B cell (primary cell): ENCODE results near the gene SYT4. TPM values are rescaled to one million over a fixed set of nuclear protein-coding genes. Genes with fewer than 3 reads are reported as not detected.

ENCODE experiments used
- ATAC-seq: fragments of 200-7000 bp; cut with Tn5 transposase; one replicate; pipeline ENCODE4 v1.10.0; 2021; ENCODE audit warnings: low read depth, mild to moderate bottlenecking, moderate number of reproducible peaks, moderate library complexity
- CTCF ChIA-PET: fragments of 350-600 bp; sonication (Branson Sonifier 250); formaldehyde crosslinking; loops from one replicate; lab custom pipeline; 2021; ENCODE audit warnings: antibody characterized with exemption, inconsistent platforms; lab: Charles Lee
- POLR2A ChIA-PET: fragments of 350-600 bp; sonication (Branson Sonifier 250); formaldehyde crosslinking; loops from one replicate; lab custom pipeline; 2021; ENCODE audit warnings: antibody characterized with exemption; lab: Charles Lee
- DNase-seq: peaks from one replicate; pipeline ENCODE4 v3.0.0; 2013
- H2AFZ ChIP-seq: 2 replicates; pipeline ENCODE4 v1.6.1; 2012; ENCODE audit warnings: mild to moderate bottlenecking, low read depth, low read length; ENCODE audit not compliant: insufficient read depth, poor library complexity, severe bottlenecking
- H3K27ac ChIP-seq, 2 donors: 1 replicate in 1 of 2; 2 replicates in 1 of 2; pipeline ENCODE4 v1.5.1; 2012 to 2013; ENCODE audit warnings: low read length in 2 of 2, mild to moderate bottlenecking in 2 of 2, moderate library complexity in 1 of 2
- H3K27me3 ChIP-seq, 4 experiments: fragments of 200-600 bp in 1 of 4; sonication (generic) in 1 of 4; replicated peaks in 1 of 4; 1 replicate in 2 of 4; 2 replicates in 2 of 4; pipeline versions ENCODE4 v1.6.1 to v1.7.0; 2013 to 2016; ENCODE audit warnings: low read length in 3 of 4, mild to moderate bottlenecking in 2 of 4, mixed read lengths in 1 of 4, moderate library complexity in 1 of 4; ENCODE audit not compliant: insufficient read depth in 4 of 4, control insufficient read depth in 3 of 4; ENCODE audit errors: control extremely low read depth in 1 of 4
- H3K36me3 ChIP-seq, 2 experiments: replicated peaks in 1 of 2; 1 replicate in 1 of 2; 2 replicates in 1 of 2; pipeline versions ENCODE4 v1.6.1 to v1.7.1; 2013; ENCODE audit warnings: low read length in 1 of 2; ENCODE audit not compliant: insufficient read depth in 2 of 2, control insufficient read depth in 1 of 2; ENCODE audit errors: control extremely low read depth in 1 of 2, extremely low read depth in 1 of 2
- H3K4me1 ChIP-seq, 2 donors: fragments of 200-600 bp in 1 of 2; sonication (generic) in 1 of 2; 1 replicate in 1 of 2; 2 replicates in 1 of 2; pipeline versions ENCODE4 v1.5.1 to v1.6.1; 2013 to 2017; ENCODE audit warnings: low read length in 2 of 2; ENCODE audit not compliant: control insufficient read depth in 2 of 2, insufficient read depth in 2 of 2
- H3K4me2 ChIP-seq: replicated peaks from 2 replicates; pipeline ENCODE3; 2012; ENCODE audit warnings: mild to moderate bottlenecking, low read depth, low read length; ENCODE audit not compliant: poor library complexity, severe bottlenecking
- H3K4me3 ChIP-seq, 5 experiments: fragments of 200-600 bp in 1 of 5; sonication (generic) in 1 of 5; 1 replicate in 3 of 5; 2 replicates in 2 of 5; pipeline versions ENCODE4 v1.5.1 to v1.7.0; 2011 to 2016; ENCODE audit warnings: low read length in 4 of 5, mild to moderate bottlenecking in 4 of 5, low read depth in 2 of 5, control low read depth in 1 of 5, moderate library complexity in 1 of 5; ENCODE audit not compliant: insufficient read depth in 1 of 5; ENCODE audit errors: control extremely low read depth in 1 of 5, extremely low read depth in 1 of 5
- H3K79me2 ChIP-seq: fragments of 200-600 bp; sonication (generic); one replicate; pipeline ENCODE4 v1.6.0; 2016; ENCODE audit warnings: low read length; ENCODE audit not compliant: control insufficient read depth, insufficient read depth
- H3K9ac ChIP-seq: fragments of 200-600 bp; sonication (generic); 2 replicates; pipeline ENCODE4 v1.6.1; 2017; ENCODE audit warnings: mild to moderate bottlenecking, low read length, moderate library complexity
- H3K9me3 ChIP-seq, 3 donors: one replicate each; pipeline versions ENCODE4 v1.6.1 to v1.7.1; 2013; ENCODE audit warnings: low read length in 2 of 3; ENCODE audit not compliant: control insufficient read depth in 2 of 3, insufficient read depth in 1 of 3; ENCODE audit errors: control extremely low read depth in 1 of 3
- H4K20me1 ChIP-seq: 2 replicates; pipeline ENCODE4 v1.6.0; 2012; ENCODE audit warnings: mild to moderate bottlenecking, low read length; ENCODE audit not compliant: insufficient read depth, control insufficient read depth, poor library complexity, severe bottlenecking
- H3K27ac Mint-ChIP-seq: one replicate; pipeline ENCODE4 v1.8.0; 2021; ENCODE audit warnings: mixed read lengths
- H3K27me3 Mint-ChIP-seq: one replicate; pipeline ENCODE4 v1.8.0; 2021; ENCODE audit warnings: mixed read lengths
- H3K4me1 Mint-ChIP-seq: one replicate; pipeline ENCODE4 v1.8.0; 2021; ENCODE audit warnings: mixed read lengths
- H3K4me3 Mint-ChIP-seq: one replicate; pipeline ENCODE4 v1.8.0; 2021; ENCODE audit warnings: mixed read lengths
- H3K9me3 Mint-ChIP-seq: one replicate; pipeline ENCODE4 v1.8.0; 2022; ENCODE audit warnings: mixed read lengths; ENCODE audit not compliant: insufficient read depth
- CTCF ChIP-seq: fragments of 200-600 bp; IDR thresholded peaks from one replicate; pipeline ENCODE4 v1.8.0; 2022; ENCODE audit warnings: antibody characterized with exemption, mild to moderate bottlenecking
- EZH2 ChIP-seq: IDR thresholded peaks from 2 replicates; pipeline ENCODE4 v1.6.1; 2012; ENCODE audit warnings: borderline replicate concordance, low read depth, mild to moderate bottlenecking, moderate library complexity, low read length; ENCODE audit not compliant: insufficient read depth, poor library complexity, severe bottlenecking
- WGBS: methylation state at CpG from one replicate; pipeline ENCODE4 v1.1.5; 2013; ENCODE audit warnings: missing lambda C conversion rate; ENCODE audit not compliant: insufficient coverage; 5-methylcytosine and 5-hydroxymethylcytosine counted together
- intact Hi-C: fragments of 100-400 bp; cut with micrococcal nuclease; formaldehyde crosslinking; loops from one replicate; pipeline ENCODE4 v1.10.0; 2022
- polyA plus RNA-seq: library from polyadenylated mRNA; depleted of rRNA; stranded (reverse); fragments of >200 nt; gene quantifications from 2 replicates; pipeline ENCODE4 v1.2.3, GENCODE V29; 2012
- total RNA-seq, 2 donors: library from RNA; stranded (reverse); fragments of 120-200 nt in 1 of 2; gene quantifications; 1 replicate in 1 of 2; 2 replicates in 1 of 2; pipeline versions ENCODE4 v1.2.3 to v1.2.4, GENCODE V29; 2013 to 2022

Gene SYT4
- total and polyA plus RNA-seq, 2 donors (not counting 1 experiment from before 2014, with no cell fraction given): not detected

- no peaks in the 10 kb centered on the region for H3K27me3 Mint-ChIP-seq
- intact Hi-C loops: no loop called here
- no peak overlapping the region for H3K4me3 Mint-ChIP-seq
Measured at GRCh38 chr18:43222501-43222900, 54.8 kb downstream of the SYT4 start.

GRCh38 chr18:43220691-43221090 lies 56.6 kb downstream of the SYT4 start:
- Histone ChIP-seq H3K9me3 (no peaks in the 10 kb centered on the region), H3K27me3 (no peaks in the 10 kb centered on the region), H3K27ac (no peak overlapping the region), H3K4me2 (no peak overlapping the region), H3K4me1 (no peaks in the 10 kb centered on the region), H2AFZ (no peak overlapping the region), H3K36me3 (no peaks in the 10 kb centered on the region), H3K4me3 (no peak overlapping the region), H3K9ac (no peak overlapping the region), H3K79me2 (no peaks in the 10 kb centered on the region), H4K20me1 (no peaks in the 10 kb centered on the region)
- no peak overlapping the region for H3K27ac Mint-ChIP-seq
- TF ChIP-seq EZH2 (no peak), CTCF (no peak)
- DNase-seq (no peak), ATAC-seq (no peak)
- no peaks in the 10 kb centered on the region for H3K9me3 Mint-ChIP-seq
- ChIA-PET CTCF (no interaction called here), POLR2A (no interaction called here)
- no peaks in the 10 kb centered on the region for H3K4me1 Mint-ChIP-seq
- no peak overlapping the region for H3K4me3 Mint-ChIP-seq
- no peaks in the 10 kb centered on the region for H3K27me3 Mint-ChIP-seq
- intact Hi-C loops: no loop called here

More at GRCh38 chr18:43222501-43222900, 54.8 kb downstream of the SYT4 start:
- Mint-ChIP-seq H3K9me3 (no peaks in the 10 kb centered on the region), H3K4me1 (no peaks in the 10 kb centered on the region), H3K27ac (no peak overlapping the region)
- Histone ChIP-seq H2AFZ (no peak overlapping the region), H3K4me1 (no peaks in the 10 kb centered on the region), H3K4me2 (no peak overlapping the region), H3K9me3 (no peaks in the 10 kb centered on the region), H4K20me1 (no peaks in the 10 kb centered on the region), H3K36me3 (no peaks in the 10 kb centered on the region), H3K27ac (no peak overlapping the region), H3K79me2 (no peaks in the 10 kb centered on the region), H3K4me3 (no peak overlapping the region), H3K9ac (no peak overlapping the region), H3K27me3 (no peaks in the 10 kb centered on the region)
- WGBS: no CpG with 5 or more reads among the region's 2 CpGs
- no peak for TF ChIP-seq EZH2
- TF ChIP-seq CTCF: no peak
- DNase-seq (no peak), ATAC-seq (no peak)
- CTCF ChIA-PET: no interaction called here
- POLR2A ChIA-PET: no interaction called here

Other genes with a start within 250 kb of the SYT4 start
- not detected in 2 replicates for gene RIT2, start 161.8 kb downstream of the SYT4 start, total RNA-seq
- gene RIT2, start 161.8 kb downstream of the SYT4 start, polyA plus RNA-seq: not detected in 2 replicates